Prostate gland (tissue), 2 donors: ENCODE data around the gene SMARCA5. TPM values are rescaled to one million over a fixed set of nuclear protein-coding genes. Genes with fewer than 3 reads are reported as not detected.

Experiments used
- DNase-seq: peaks from one replicate; pipeline ENCODE4 v3.0.0-alpha.2; 2019; ENCODE audit warnings: low spot score
- H3K27ac ChIP-seq, 2 donors: fragments of 200-600 bp; sonication (generic); 2 replicates each; pipeline ENCODE4 v1.5.1; 2017 to 2019
- H3K27me3 ChIP-seq: fragments of 200-600 bp; sonication (generic); replicated peaks from 2 replicates; pipeline ENCODE4 v1.5.1; 2019; ENCODE audit not compliant: insufficient read depth
- H3K36me3 ChIP-seq, 2 donors: fragments of 200-600 bp; sonication (generic); 1 replicate in 1 of 2; 2 replicates in 1 of 2; pipeline versions ENCODE4 v1.5.1 to v1.8.1; 2017 to 2019
- H3K4me1 ChIP-seq: fragments of 200-600 bp; sonication (generic); replicated peaks from 2 replicates; pipeline ENCODE4 v1.5.1; 2019
- H3K4me3 ChIP-seq, 2 donors: fragments of 200-600 bp; sonication (generic); 2 replicates each; pipeline ENCODE4 v1.5.1; 2017 to 2019
- H3K9me3 ChIP-seq: fragments of 200-600 bp; sonication (generic); 2 replicates; pipeline ENCODE4 v1.5.1; 2017
- POLR2A ChIP-seq: fragments of 450-650 bp; IDR thresholded peaks from one replicate; pipeline ENCODE4 v1.6.1; 2016; ENCODE audit warnings: antibody characterized with exemption, mild to moderate bottlenecking
- POLR2AphosphoS5 ChIP-seq: sonication (generic); formaldehyde crosslinking; IDR thresholded peaks from one replicate; pipeline ENCODE4 v1.6.1; 2017; ENCODE audit warnings: antibody characterized with exemption
- WGBS: methylation state at CpG from one replicate; pipeline ENCODE4 v1.1.5; 2018; 5-methylcytosine and 5-hydroxymethylcytosine counted together
- intact Hi-C: fragments of 100-400 bp; cut with DNase I; formaldehyde crosslinking; loops from one replicate; pipeline ENCODE4 v1.14.2; 2022
- total RNA-seq, 2 donors: library from RNA; depleted of rRNA; stranded (reverse); fragments of >200 nt; gene quantifications; one replicate each; pipeline ENCODE4 v1.1.0, GENCODE V29; 2016
- TF ChIP-seq, protein P1 (sequence below), 4 experiments: fragments of 200-600 bp in 2 of 4; fragments of 450-650 bp in 2 of 4; sonication (generic) in 2 of 4; IDR thresholded peaks; 1 replicate in 3 of 4; 2 replicates in 1 of 4; pipeline ENCODE4 v1.5.1; 2016 to 2019; ENCODE audit warnings: antibody characterized with exemption in 4 of 4, mild to moderate bottlenecking in 2 of 4, moderate library complexity in 2 of 4

SMARCA5 gene
- total RNA-seq, 2 donors from 2014 or later, result 36.7 to 62.5 TPM

DNA sequence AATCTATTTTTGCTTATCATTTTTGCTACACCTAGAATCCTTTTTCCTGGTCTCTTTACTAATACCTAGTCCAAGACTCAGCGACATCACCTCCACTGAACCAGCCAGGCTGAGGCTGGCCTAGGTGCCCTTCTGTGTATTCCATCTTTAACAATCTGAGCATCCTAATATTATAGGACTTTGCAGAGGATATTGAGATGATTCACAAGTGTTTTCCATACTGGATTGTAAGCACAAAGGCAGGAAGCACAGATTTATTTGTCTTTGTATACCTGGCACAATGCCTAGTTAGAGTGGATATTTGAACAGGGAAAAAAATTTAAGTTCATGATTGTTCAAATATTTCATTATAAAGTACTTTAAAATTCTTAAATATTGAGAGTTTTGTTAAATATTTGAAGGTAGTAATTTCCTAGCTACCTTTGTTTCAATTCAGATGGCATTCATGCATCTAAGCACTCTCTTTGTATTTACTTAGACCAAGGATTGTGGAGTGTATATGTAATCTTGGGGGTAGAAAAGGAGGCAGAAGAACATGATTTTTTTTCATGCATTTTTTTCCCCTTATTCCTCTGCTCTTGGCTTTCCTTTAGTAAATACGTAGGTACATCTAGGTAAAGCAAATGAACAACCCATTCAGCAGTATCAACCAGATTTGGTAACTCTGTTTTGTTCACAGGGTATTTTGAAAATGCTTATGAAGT, 18.4 kb downstream of the SMARCA5 start:
- intact Hi-C loops, result no loop called here
- DNase-seq, result no peak
- Histone ChIP-seq H3K4me3 (no peak overlapping the region), H3K27me3 (no peaks in the 10 kb centered on the region), H3K4me1 (no peaks in the 10 kb centered on the region), H3K36me3 (peaks cover 0 to 5% of the 10 kb centered on the region in 2 donors), H3K27ac (no peak overlapping the region), H3K9me3 (no peaks in the 10 kb centered on the region)
- TF ChIP-seq POLR2AphosphoS5, result no peak
- TF ChIP-seq, protein P1, sequence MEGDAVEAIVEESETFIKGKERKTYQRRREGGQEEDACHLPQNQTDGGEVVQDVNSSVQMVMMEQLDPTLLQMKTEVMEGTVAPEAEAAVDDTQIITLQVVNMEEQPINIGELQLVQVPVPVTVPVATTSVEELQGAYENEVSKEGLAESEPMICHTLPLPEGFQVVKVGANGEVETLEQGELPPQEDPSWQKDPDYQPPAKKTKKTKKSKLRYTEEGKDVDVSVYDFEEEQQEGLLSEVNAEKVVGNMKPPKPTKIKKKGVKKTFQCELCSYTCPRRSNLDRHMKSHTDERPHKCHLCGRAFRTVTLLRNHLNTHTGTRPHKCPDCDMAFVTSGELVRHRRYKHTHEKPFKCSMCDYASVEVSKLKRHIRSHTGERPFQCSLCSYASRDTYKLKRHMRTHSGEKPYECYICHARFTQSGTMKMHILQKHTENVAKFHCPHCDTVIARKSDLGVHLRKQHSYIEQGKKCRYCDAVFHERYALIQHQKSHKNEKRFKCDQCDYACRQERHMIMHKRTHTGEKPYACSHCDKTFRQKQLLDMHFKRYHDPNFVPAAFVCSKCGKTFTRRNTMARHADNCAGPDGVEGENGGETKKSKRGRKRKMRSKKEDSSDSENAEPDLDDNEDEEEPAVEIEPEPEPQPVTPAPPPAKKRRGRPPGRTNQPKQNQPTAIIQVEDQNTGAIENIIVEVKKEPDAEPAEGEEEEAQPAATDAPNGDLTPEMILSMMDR (IDR thresholded peaks at IDR 0.05), result no peak
- no peak for TF ChIP-seq POLR2A
- 87% methylated on average over 2 of the region's 2 CpGs for WGBS

DNA sequence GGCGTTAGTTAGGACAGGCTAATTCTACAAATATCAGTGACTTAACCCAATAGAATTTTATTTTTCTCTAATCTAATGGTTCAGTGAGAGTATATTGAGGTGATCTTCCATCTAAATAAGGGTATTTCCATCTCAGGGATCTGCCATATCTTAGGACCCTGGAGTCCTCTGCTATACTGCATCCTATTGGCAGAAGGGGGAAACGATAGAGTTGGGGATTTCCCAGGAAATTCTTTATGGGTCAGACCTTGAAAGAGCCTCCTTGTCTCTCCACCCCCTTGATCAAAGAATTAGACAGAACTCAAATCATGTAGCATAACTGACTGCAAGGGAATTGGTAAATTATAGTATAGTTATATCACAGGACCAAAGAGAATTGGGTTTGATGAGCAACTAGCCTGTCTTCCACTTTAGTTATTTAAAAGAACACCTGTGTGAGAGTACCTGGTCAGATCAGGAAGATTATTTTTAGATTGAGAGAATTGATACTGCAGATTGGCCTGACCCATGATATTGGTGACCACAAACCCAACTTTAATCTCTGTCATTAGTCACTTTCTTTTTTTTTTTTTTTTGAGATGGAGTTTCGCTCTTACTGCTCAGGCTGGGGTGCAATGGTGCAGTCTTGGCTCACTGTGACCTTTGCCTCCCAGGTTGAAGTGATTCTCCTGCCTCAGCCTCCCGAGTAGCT, 25.6 kb downstream of the SMARCA5 start:
- WGBS, result 94% methylated on average over 4 of the region's 4 CpGs
- TF ChIP-seq, protein P1 (IDR thresholded peaks at IDR 0.05), result no peak
- no peak for TF ChIP-seq POLR2AphosphoS5
- TF ChIP-seq POLR2A, result no peak
- peaks cover 0 to 13% of the 10 kb centered on the region in 2 donors for H3K36me3 ChIP-seq

DNA sequence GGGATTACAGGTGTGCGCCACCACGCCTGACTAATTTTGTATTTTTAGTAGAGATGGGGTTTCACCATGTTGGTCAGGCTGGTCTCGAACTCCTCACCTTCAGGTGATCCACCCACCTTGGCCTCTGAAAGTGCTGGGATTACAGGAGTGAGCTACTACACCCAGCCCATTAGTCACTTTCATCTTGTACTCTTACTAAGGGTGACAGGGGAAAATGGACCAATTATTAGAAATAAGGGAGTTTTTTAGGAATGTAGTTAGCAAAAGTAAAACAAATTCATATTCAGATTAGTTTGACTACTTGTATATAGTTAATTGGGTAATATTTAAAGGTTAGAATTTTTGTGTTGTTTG, 26.1 kb downstream of the SMARCA5 start:
- H3K36me3 ChIP-seq, result peaks cover 0 to 16% of the 10 kb centered on the region in 2 donors
- no peak for TF ChIP-seq POLR2A
- TF ChIP-seq POLR2AphosphoS5, result no peak
- TF ChIP-seq, protein P1 (IDR thresholded peaks at IDR 0.05), result no peak

More for the DNA sequence above, 25.6 kb downstream of the SMARCA5 start:
- Histone ChIP-seq H3K9me3 (no peaks in the 10 kb centered on the region), H3K27me3 (no peaks in the 10 kb centered on the region), H3K4me1 (no peaks in the 10 kb centered on the region), H3K27ac (no peak overlapping the region), H3K4me3 (no peak overlapping the region)
- DNase-seq, result no peak
- intact Hi-C loops, result no loop called here

DNA sequence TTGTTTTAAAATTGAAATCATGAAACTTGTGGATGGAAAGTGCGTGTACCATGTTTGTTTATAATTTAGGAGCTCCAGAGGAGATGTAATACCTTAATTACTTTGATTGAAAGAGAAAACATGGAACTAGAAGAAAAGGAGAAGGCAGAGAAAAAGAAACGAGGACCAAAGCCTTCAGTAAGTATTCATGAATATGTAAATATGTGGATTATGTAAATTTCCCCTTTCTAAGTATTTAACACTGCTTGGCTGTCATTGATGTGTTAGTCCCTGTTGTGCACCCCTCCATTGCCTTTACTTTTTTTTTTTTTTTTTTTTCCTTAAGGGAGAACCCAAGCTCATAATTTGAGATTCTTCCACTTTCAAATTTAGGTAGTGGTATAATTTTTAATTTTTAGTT, 36.4 kb downstream of the SMARCA5 start:
- H3K9me3 ChIP-seq, result no peaks in the 10 kb centered on the region
- no peak overlapping the region for H3K27ac ChIP-seq
- intact Hi-C loops, result loop anchor here (10.0 kb wide), 1 partner anchor 365 kb away; no protein-coding TSS in a partner anchor
- DNase-seq, result no peak
- 80% methylated on average over 2 of the region's 2 CpGs for WGBS
- H3K27me3 ChIP-seq, result no peaks in the 10 kb centered on the region
- no peaks in the 10 kb centered on the region for H3K4me1 ChIP-seq
- TF ChIP-seq, protein P1 (IDR thresholded peaks at IDR 0.05), result no peak
- TF ChIP-seq POLR2A (no peak), POLR2AphosphoS5 (no peak)
- no peak overlapping the region for H3K4me3 ChIP-seq
- peaks cover 0 to 7% of the 10 kb centered on the region in 2 donors for H3K36me3 ChIP-seq

More for the DNA sequence above, 26.1 kb downstream of the SMARCA5 start:
- Histone ChIP-seq H3K9me3 (no peaks in the 10 kb centered on the region), H3K27ac (no peak overlapping the region), H3K4me1 (no peaks in the 10 kb centered on the region), H3K4me3 (no peak overlapping the region), H3K27me3 (no peaks in the 10 kb centered on the region)
- intact Hi-C loops, result no loop called here
- no peak for DNase-seq
- 98% methylated on average over 3 of the region's 3 CpGs for WGBS
